ENCODE data around the gene GOLGA7B. TPM values are rescaled to one million over a fixed set of nuclear protein-coding genes. Genes with fewer than 3 reads are reported as not detected.

GOLGA7B gene
- total RNA-seq (ENCODE audit: low replicate concordance): 0.12 TPM in 1 of 2 replicates, not detected in the other

GRCh38 chr10:97849687-97850402 is at the start of gene GOLGA7B:
Gene GOLGA7B, plus strand, starts transcription at chr10:97849843. Its CDS starts 461 bp downstream, at chr10:97850304.

Other genes starting within 250 kb of the GOLGA7B start
- gene MORN4, start 216.3 kb upstream of the GOLGA7B start, total RNA-seq (ENCODE audit: low replicate concordance): 4.2 and 8.1 TPM in 2 replicates
- gene PI4K2A, start 209.2 kb upstream of the GOLGA7B start, total RNA-seq (ENCODE audit: low replicate concordance): 11.7 and 16.9 TPM in 2 replicates
- gene AVPI1, start 162.6 kb upstream of the GOLGA7B start, total RNA-seq (ENCODE audit: low replicate concordance): 8.6 and 21.1 TPM in 2 replicates
- gene MARVELD1, start 136.1 kb upstream of the GOLGA7B start, total RNA-seq (ENCODE audit: low replicate concordance): 12.9 and 15.4 TPM in 2 replicates
- gene ZFYVE27, start 112.7 kb upstream of the GOLGA7B start, total RNA-seq (ENCODE audit: low replicate concordance): 15.2 and 16.6 TPM in 2 replicates
- 0.12 and 3.9 TPM in 2 replicates for gene SFRP5, start 77.8 kb upstream of the GOLGA7B start, total RNA-seq (ENCODE audit: low replicate concordance)
- gene CRTAC1, start 180.8 kb downstream of the GOLGA7B start, total RNA-seq (ENCODE audit: low replicate concordance): 0.08 and 0.12 TPM in 2 replicates